ENCODE measurements around the gene NFKBIE.

- no peak for TF ChIP-seq POLR2AphosphoS5 (IDR thresholded peaks at IDR 0.05; ENCODE audit: low read depth, low read length)
- no peak for TF ChIP-seq CTCF (IDR thresholded peaks at IDR 0.05)
- TF ChIP-seq REST (IDR thresholded peaks at IDR 0.05; ENCODE audit: insufficient read depth in 1 of 2, low read depth in 2 of 2, low read length in 1 of 2) = no peak
Observed at GRCh38 chr6:44278774-44279697, 13.7 kb upstream of the NFKBIE start.

Measured in Panc1 (cell line).